GM12878 (cell line): Measurements from ENCODE around the gene AQP2. TPM values are rescaled to one million over a fixed set of nuclear protein-coding genes. Genes with fewer than 3 reads are reported as not detected.

ENCODE experiments used
- ATAC-seq: fragments of 200-7000 bp; cut with Tn5 transposase; 3 replicates; pipeline ENCODE4 v1.9.1; 2020; ENCODE audit warnings: mild to moderate bottlenecking, moderate library complexity
- BruUV-seq: library from RNA; stranded (reverse); fragments of 400-500 nt; replicated peaks from 2 replicates; lab custom pipeline; 2021; lab: Mats Ljungman, UMichigan
- CTCF ChIA-PET: fragments of 300-600 bp; sonication (Branson Sonifier 250); formaldehyde crosslinking; extraction: SDS; loops from one replicate; lab custom pipeline; 2021; ENCODE audit warnings: inconsistent platforms; lab: Yijun Ruan, JAX
- POLR2A ChIA-PET: fragments of 350-600 bp; formaldehyde crosslinking; extraction: SDS; loops from one replicate; lab custom pipeline; 2021; ENCODE audit warnings: inconsistent platforms; lab: Charles Lee
- RAD21 ChIA-PET: fragments of 300-600 bp; sonication (Branson Sonifier 250); formaldehyde crosslinking; loops from one replicate; lab custom pipeline; 2023; ENCODE audit warnings: antibody characterized with exemption; ENCODE audit not compliant: unreplicated experiment; lab: Charles Lee
- SMC1A ChIA-PET: fragments of 300-600 bp; sonication (Branson Sonifier 250); formaldehyde crosslinking; loops from one replicate; lab custom pipeline; 2023; ENCODE audit not compliant: unreplicated experiment, uncharacterized antibody; lab: Charles Lee
- DNase-seq: peaks from one replicate; pipeline ENCODE4 v3.0.0-alpha.2; 2011; ENCODE audit warnings: low read depth, low spot score
- FAIRE-seq: peaks from 3 replicates; lab custom pipeline; 2011; peaks lifted over from hg19 to GRCh38; lab: Jason Lieb, UNC
- H2AFZ ChIP-seq: 2 replicates; pipeline ENCODE4 v1.6.0; 2011; ENCODE audit warnings: low read depth, low read length, control low read depth; ENCODE audit not compliant: control insufficient read depth
- H3K27ac ChIP-seq: 2 replicates; pipeline ENCODE4 v1.5.1; 2011; ENCODE audit warnings: control low read depth; ENCODE audit not compliant: control insufficient read depth, insufficient read depth
- H3K27me3 ChIP-seq, 2 experiments: replicated peaks in 1 of 2; 2 replicates each; pipeline versions ENCODE4 v1.6.0 to v1.6.1; 2011; ENCODE audit warnings: low read length in 1 of 2; ENCODE audit not compliant: control insufficient read depth in 2 of 2, insufficient read depth in 2 of 2
- H3K36me3 ChIP-seq, 2 experiments: 2 replicates each; pipeline ENCODE4 v1.5.1; 2011; ENCODE audit warnings: low read length in 1 of 2; ENCODE audit not compliant: control insufficient read depth in 2 of 2, insufficient read depth in 2 of 2
- H3K4me1 ChIP-seq: 2 replicates; pipeline ENCODE4 v1.6.1; 2011; ENCODE audit warnings: mild to moderate bottlenecking, low read length, moderate library complexity, mixed read lengths; ENCODE audit not compliant: control insufficient read depth, insufficient read depth
- H3K4me2 ChIP-seq: 2 replicates; pipeline ENCODE4 v1.6.0; 2011; ENCODE audit warnings: control low read depth; ENCODE audit not compliant: control insufficient read depth, insufficient read depth
- H3K4me3 ChIP-seq: fragments of 200-600 bp; sonication (generic); 2 replicates; pipeline ENCODE4 v1.5.1; 2016
- H3K79me2 ChIP-seq: 2 replicates; pipeline ENCODE4 v1.6.0; 2011; ENCODE audit warnings: low read length; ENCODE audit not compliant: control insufficient read depth, insufficient read depth
- H3K9ac ChIP-seq: 2 replicates; pipeline ENCODE4 v1.8.0; 2011; ENCODE audit warnings: low read length, control low read depth, mixed read lengths; ENCODE audit not compliant: control insufficient read depth, insufficient read depth
- H3K9me3 ChIP-seq: replicated peaks from 3 replicates; pipeline ENCODE4 v1.5.1; 2011; ENCODE audit warnings: mild to moderate bottlenecking, low read length; ENCODE audit not compliant: control insufficient read depth, insufficient read depth
- H4K20me1 ChIP-seq: 2 replicates; pipeline ENCODE4 v1.6.0; 2011; ENCODE audit not compliant: control insufficient read depth, insufficient read depth
- ATF7 ChIP-seq: fragments of 450-650 bp; IDR thresholded peaks from 2 replicates; pipeline ENCODE4 v1.6.1; 2016; ENCODE audit warnings: low read depth, mild to moderate bottlenecking
- EZH2 ChIP-seq: IDR thresholded peaks from 2 replicates; pipeline ENCODE4 v1.6.1; 2012; ENCODE audit warnings: low read depth, mild to moderate bottlenecking, control low read depth, inconsistent platforms, low read length, borderline replicate concordance; ENCODE audit not compliant: control insufficient read depth
- HDAC6 ChIP-seq: fragments of 200-600 bp; sonication (generic); IDR thresholded peaks from one replicate; pipeline ENCODE4 v1.8.0; 2017; ENCODE audit warnings: antibody characterized with exemption; ENCODE audit not compliant: unreplicated experiment
- KAT2A ChIP-seq: conservative IDR thresholded peaks from 2 replicates; pipeline ENCODE4 v1.6.1; 2011; ENCODE audit warnings: low read depth, low read length; ENCODE audit not compliant: control insufficient read depth
- KLF5 ChIP-seq: fragments of 450-650 bp; IDR thresholded peaks from 2 replicates; pipeline ENCODE4 v1.6.1; 2014; ENCODE audit warnings: mild to moderate bottlenecking; ENCODE audit not compliant: partially characterized antibody
- MEF2B ChIP-seq: fragments of 450-650 bp; IDR thresholded peaks from 2 replicates; pipeline ENCODE4 v1.6.1; 2018; ENCODE audit warnings: mild to moderate bottlenecking, moderate library complexity; ENCODE audit not compliant: partially characterized antibody, poor library complexity, severe bottlenecking
- MYB ChIP-seq: fragments of 150-350 bp; IDR thresholded peaks from 2 replicates; pipeline ENCODE4 v1.6.1; 2014; ENCODE audit warnings: mild to moderate bottlenecking, low read depth, low read length, borderline replicate concordance
- NKRF ChIP-seq: fragments of 450-650 bp; conservative IDR thresholded peaks from 2 replicates; pipeline ENCODE4 v1.6.1; 2017; ENCODE audit warnings: mild to moderate bottlenecking, moderate library complexity
- NR2C1 ChIP-seq: fragments of 450-650 bp; IDR thresholded peaks from 2 replicates; pipeline ENCODE4 v1.6.1; 2017; ENCODE audit warnings: antibody characterized with exemption, mild to moderate bottlenecking, moderate library complexity
- RBBP5 ChIP-seq: fragments of 200-600 bp; sonication (generic); conservative IDR thresholded peaks from 2 replicates; pipeline ENCODE4 v1.6.1; 2016
- RFX5 ChIP-seq: IDR thresholded peaks from 2 replicates; pipeline ENCODE4 v1.6.1; 2011; ENCODE audit warnings: low read depth, low read length, improper control_type of control experiment
- SMC3 ChIP-seq: IDR thresholded peaks from 2 replicates; pipeline ENCODE4 v1.6.1; 2011; ENCODE audit warnings: low read length, improper control_type of control experiment, borderline replicate concordance
- WRNIP1 ChIP-seq: IDR thresholded peaks from 2 replicates; pipeline ENCODE4 v1.6.1; 2011; ENCODE audit warnings: low read depth, low read length, improper control_type of control experiment, borderline replicate concordance
- ZBED1 ChIP-seq: IDR thresholded peaks from 2 replicates; pipeline ENCODE4 v1.6.1; 2016; ENCODE audit warnings: borderline replicate concordance
- WGBS: methylation state at CpG from one replicate; pipeline ENCODE4 v1.1.6; 2016; ENCODE audit warnings: low lambda C conversion rate; ENCODE audit not compliant: insufficient replicate concordance, insufficient coverage; ENCODE audit errors: missing lambda C conversion rate; 5-methylcytosine and 5-hydroxymethylcytosine counted together
- in situ Hi-C: fragments of 300-500 bp; cut with MboI; formaldehyde crosslinking; loops from 9 replicates; pipeline ENCODE4 v1.14.3; 2018; ENCODE audit warnings: mixed read lengths
- intact Hi-C: fragments of 100-400 bp; cut with micrococcal nuclease; formaldehyde crosslinking; loops from one replicate; pipeline ENCODE4 v1.14.2; 2022; ENCODE audit not compliant: unreplicated experiment
- polyA plus RNA-seq, 11 experiments: library from polyadenylated mRNA; depleted of rRNA in 4 of 11; unstranded in 6 of 11; stranded (reverse) in 5 of 11; fragments of >200 nt; fragmentation: Nextera tagmentation in 4 of 11; fragmentation: Illumina TruSeq in 1 of 11; extraction: Ambion mirVana in 4 of 11; extraction: Trizol in 1 of 11; gene quantifications; 1 replicate in 1 of 11; 2 replicates in 10 of 11; pipeline versions ENCODE4 v1.2.1 to v1.2.3, GENCODE V29; 2011 to 2016; ENCODE audit warnings: inconsistent platforms in 2 of 11, missing spikeins in 2 of 11, low read depth in 1 of 11
- total RNA-seq, 4 experiments: library from RNA; depleted of rRNA in 3 of 4; stranded (reverse); fragments of >200 nt in 3 of 4; fragmentation: Illumina TruSeq in 1 of 4; extraction: Trizol in 1 of 4; gene quantifications; 2 replicates each; pipeline versions ENCODE4 v1.2.1 to v1.2.3, GENCODE V29; 2013 to 2021
- TF ChIP-seq, protein P1 (sequence below): fragments of 450-650 bp; IDR thresholded peaks from 2 replicates; pipeline ENCODE4 v1.6.1; 2016; ENCODE audit warnings: mild to moderate bottlenecking

Gene AQP2
- total and polyA plus RNA-seq, 10 of the 15 experiments (the other 5 are each of a cell fraction or from before 2014, with no cell fraction given) = not detected

GRCh38 chr12:49923880-49924556 lies 26.5 kb upstream of the AQP2 start (continued):
- no peak for TF ChIP-seq MYB
- no peak for TF ChIP-seq KLF5
- no peak for TF ChIP-seq EZH2
- TF ChIP-seq, protein P1, sequence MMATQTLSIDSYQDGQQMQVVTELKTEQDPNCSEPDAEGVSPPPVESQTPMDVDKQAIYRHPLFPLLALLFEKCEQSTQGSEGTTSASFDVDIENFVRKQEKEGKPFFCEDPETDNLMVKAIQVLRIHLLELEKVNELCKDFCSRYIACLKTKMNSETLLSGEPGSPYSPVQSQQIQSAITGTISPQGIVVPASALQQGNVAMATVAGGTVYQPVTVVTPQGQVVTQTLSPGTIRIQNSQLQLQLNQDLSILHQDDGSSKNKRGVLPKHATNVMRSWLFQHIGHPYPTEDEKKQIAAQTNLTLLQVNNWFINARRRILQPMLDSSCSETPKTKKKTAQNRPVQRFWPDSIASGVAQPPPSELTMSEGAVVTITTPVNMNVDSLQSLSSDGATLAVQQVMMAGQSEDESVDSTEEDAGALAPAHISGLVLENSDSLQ = no peak

DNA sequence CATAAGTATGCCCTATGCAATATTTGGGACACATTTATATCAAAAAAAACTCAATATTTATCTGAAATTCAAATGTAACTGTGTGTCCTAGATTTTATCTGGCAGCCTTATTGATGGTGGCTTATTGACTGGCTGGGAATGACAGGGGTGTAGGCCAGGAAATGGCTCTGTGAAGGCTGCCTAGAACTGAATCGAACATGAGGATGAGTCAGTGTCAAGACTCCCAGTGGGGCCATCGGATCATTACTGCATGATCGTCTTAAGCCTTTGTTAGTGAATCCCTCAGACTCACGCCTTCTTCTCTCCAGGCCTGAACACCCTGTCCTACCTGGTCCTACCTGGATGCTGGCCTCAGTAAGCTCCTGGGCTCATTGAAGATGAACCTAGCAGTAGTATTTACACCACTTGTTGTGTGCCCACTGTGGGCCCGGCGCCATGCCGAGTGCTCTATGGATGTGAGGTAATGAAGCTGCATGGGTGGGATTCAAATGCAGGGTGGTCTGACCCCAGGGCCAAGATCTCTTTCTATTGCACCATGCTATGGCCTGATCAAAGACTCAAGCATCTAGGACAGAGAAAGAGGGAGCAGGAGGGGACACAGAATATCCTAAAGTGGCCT lies 25.8 kb upstream of the AQP2 start:
- Histone ChIP-seq H2AFZ (no peak overlapping the region), H3K4me2 (no peak overlapping the region), H3K79me2 (no peaks in the 10 kb centered on the region), H3K27ac (no peak overlapping the region), H3K4me3 (no peak overlapping the region), H3K27me3 (peaks cover 3% of the 10 kb centered on the region in 2 experiments; a peak in 2 of 4 replicates), H3K9ac (no peak overlapping the region), H3K9me3 (no peaks in the 10 kb centered on the region), H3K4me1 (no peaks in the 10 kb centered on the region), H4K20me1 (no peaks in the 10 kb centered on the region), H3K36me3 (no peaks in the 10 kb centered on the region)
- no TSS peak for BruUV-seq
- FAIRE-seq (no peak), DNase-seq (no peak), ATAC-seq (no peak)
- ChIA-PET RAD21 (no interaction called here), SMC1A (no interaction called here), CTCF (no interaction called here), POLR2A (interaction anchor here (0.6 kb wide), 1 partner anchor 145 kb away, joined by 3 read pairs; no protein-coding TSS in a partner anchor)
- in situ Hi-C loops (no loop called here), intact Hi-C loops (no loop called here)
- TF ChIP-seq HDAC6 = no peak
- TF ChIP-seq ZBED1 = no peak
- TF ChIP-seq WRNIP1 = no peak
- TF ChIP-seq NKRF = no peak
- TF ChIP-seq KAT2A = no peak
- TF ChIP-seq ATF7 = no peak
- TF ChIP-seq NR2C1 = no peak
- TF ChIP-seq MEF2B = no peak
- no peak for TF ChIP-seq RBBP5
- TF ChIP-seq SMC3 = no peak
- no peak for TF ChIP-seq RFX5
- WGBS = 53% methylated on average over 7 of the region's 7 CpGs
